Hepatocyte (in vitro differentiated cells): ENCODE measurements around the gene UBR3. TPM values are rescaled to one million over a fixed set of nuclear protein-coding genes. Genes with fewer than 3 reads are reported as not detected.

ENCODE experiments used
- DNase-seq: peaks from one replicate; pipeline ENCODE4 v3.0.0-alpha.2; 2016; ENCODE audit warnings: low spot score
- H2AFZ ChIP-seq: fragments of 200-600 bp; sonication (generic); 2 replicates; pipeline ENCODE4 v1.6.0; 2016; ENCODE audit warnings: antibody characterized with exemption, mild to moderate bottlenecking
- H3K27ac ChIP-seq: fragments of 200-600 bp; sonication (generic); 2 replicates; pipeline ENCODE4 v1.5.1; 2016; ENCODE audit warnings: mild to moderate bottlenecking
- H3K27me3 ChIP-seq: fragments of 200-600 bp; sonication (generic); 2 replicates; pipeline ENCODE4 v1.6.1; 2016
- H3K36me3 ChIP-seq: fragments of 200-600 bp; sonication (generic); replicated peaks from 2 replicates; pipeline ENCODE4 v1.5.1; 2016; ENCODE audit warnings: low read depth; ENCODE audit not compliant: insufficient read depth
- H3K4me1 ChIP-seq: fragments of 200-600 bp; sonication (generic); 2 replicates; pipeline ENCODE4 v1.5.1; 2016; ENCODE audit warnings: mild to moderate bottlenecking, moderate library complexity; ENCODE audit not compliant: insufficient read depth
- H3K4me2 ChIP-seq: fragments of 200-600 bp; sonication (generic); 2 replicates; pipeline ENCODE4 v1.6.0; 2016
- H3K4me3 ChIP-seq: fragments of 200-600 bp; sonication (generic); 2 replicates; pipeline ENCODE4 v1.5.1; 2016; ENCODE audit warnings: mild to moderate bottlenecking
- H3K79me2 ChIP-seq: fragments of 200-600 bp; sonication (generic); 2 replicates; pipeline ENCODE4 v1.6.0; 2017; ENCODE audit warnings: mild to moderate bottlenecking
- H3K9me2 ChIP-seq: fragments of 200-600 bp; sonication (generic); replicated peaks from 2 replicates; pipeline ENCODE4 v1.6.0; 2017; ENCODE audit warnings: mild to moderate bottlenecking; ENCODE audit not compliant: insufficient read depth
- H3K9me3 ChIP-seq: fragments of 200-600 bp; sonication (generic); 2 replicates; pipeline ENCODE4 v1.5.1; 2016; ENCODE audit warnings: low read depth, mild to moderate bottlenecking
- H4K20me1 ChIP-seq: fragments of 200-600 bp; sonication (generic); 2 replicates; pipeline ENCODE4 v1.6.0; 2016; ENCODE audit warnings: mild to moderate bottlenecking; ENCODE audit not compliant: insufficient read depth, poor library complexity, severe bottlenecking
- CTCF ChIP-seq: fragments of 200-600 bp; sonication (generic); IDR thresholded peaks from 2 replicates; pipeline ENCODE4 v1.5.1; 2016; ENCODE audit warnings: antibody characterized with exemption, mild to moderate bottlenecking; ENCODE audit not compliant: poor library complexity
- EZH2 ChIP-seq: fragments of 200-600 bp; sonication (generic); IDR thresholded peaks from 2 replicates; pipeline ENCODE4 v1.6.1; 2016; ENCODE audit warnings: antibody characterized with exemption, mild to moderate bottlenecking, borderline replicate concordance
- EZH2phosphoT487 ChIP-seq: fragments of 200-600 bp; sonication (generic); IDR thresholded peaks from one replicate; pipeline ENCODE4 v1.6.1; 2018; ENCODE audit warnings: antibody characterized with exemption, mild to moderate bottlenecking, low read depth, moderate library complexity; ENCODE audit not compliant: unreplicated experiment, severe bottlenecking
- WGBS: methylation state at CpG from one replicate; pipeline ENCODE4 v1.1.6; 2016; ENCODE audit warnings: low lambda C conversion rate; ENCODE audit errors: missing lambda C conversion rate; 5-methylcytosine and 5-hydroxymethylcytosine counted together
- polyA plus RNA-seq: library from polyadenylated mRNA; unstranded; fragments of >200 nt; fragmentation: Nextera tagmentation; extraction: Ambion mirVana; gene quantifications from 2 replicates; pipeline ENCODE4 v1.2.1, GENCODE V29; 2016
- total RNA-seq: library from RNA; depleted of rRNA; stranded (reverse); fragments of >200 nt; gene quantifications from 2 replicates; pipeline ENCODE4 v1.2.3, GENCODE V29; 2014

The UBR3 gene
- total and polyA plus RNA-seq, 2 experiments from 2014 or later: 10.1 to 40.4 TPM

- no peaks in the 10 kb centered on the region for H3K9me2 ChIP-seq
- WGBS: 97% methylated on average over 3 of the region's 3 CpGs
These were observed 156.3 kb downstream of the UBR3 start for GRCh38 chr2:169983506-169983905.

GRCh38 chr2:169984145-169984544 is 156.9 kb downstream of the UBR3 start:
- H3K9me3 ChIP-seq: no peaks in the 10 kb centered on the region
- TF ChIP-seq EZH2: no peak
- TF ChIP-seq CTCF: no peak
- DNase-seq: no peak
- H2AFZ ChIP-seq: no peak overlapping the region
- no peak overlapping the region for H3K4me3 ChIP-seq
- no peak overlapping the region for H3K27ac ChIP-seq
- no peaks in the 10 kb centered on the region for H3K36me3 ChIP-seq
- H3K79me2 ChIP-seq: no peaks in the 10 kb centered on the region
- H3K4me2 ChIP-seq: no peak overlapping the region
- H3K27me3 ChIP-seq: no peaks in the 10 kb centered on the region
- H3K9me2 ChIP-seq: no peaks in the 10 kb centered on the region
- H4K20me1 ChIP-seq: no peaks in the 10 kb centered on the region
- no peaks in the 10 kb centered on the region for H3K4me1 ChIP-seq

More at GRCh38 chr2:169983506-169983905, 156.3 kb downstream of the UBR3 start:
- no peak for DNase-seq
- Histone ChIP-seq H4K20me1 (no peaks in the 10 kb centered on the region), H3K4me1 (no peaks in the 10 kb centered on the region), H3K4me2 (no peak overlapping the region), H3K4me3 (no peak overlapping the region), H3K36me3 (no peaks in the 10 kb centered on the region), H2AFZ (no peak overlapping the region), H3K9me3 (no peaks in the 10 kb centered on the region), H3K79me2 (no peaks in the 10 kb centered on the region), H3K27ac (no peak overlapping the region), H3K27me3 (no peaks in the 10 kb centered on the region)
- TF ChIP-seq EZH2 (no peak), CTCF (no peak), EZH2phosphoT487 (no peak)

GRCh38 chr2:169994752-169995151 is 167.5 kb downstream of the UBR3 start:
- no peaks in the 10 kb centered on the region for H3K79me2 ChIP-seq

More at GRCh38 chr2:169994752-169995151, 167.5 kb downstream of the UBR3 start:
- no peak for TF ChIP-seq EZH2
- no peak for TF ChIP-seq CTCF
- TF ChIP-seq EZH2phosphoT487: no peak
- no peaks in the 10 kb centered on the region for H4K20me1 ChIP-seq
- no peak overlapping the region for H3K4me3 ChIP-seq
- H2AFZ ChIP-seq: no peak overlapping the region
- H3K36me3 ChIP-seq: no peaks in the 10 kb centered on the region
- H3K4me1 ChIP-seq: no peaks in the 10 kb centered on the region
- WGBS: 96% methylated on average over 2 of the region's 2 CpGs
- no peak for DNase-seq
- no peaks in the 10 kb centered on the region for H3K27me3 ChIP-seq
- H3K4me2 ChIP-seq: no peak overlapping the region
- no peak overlapping the region for H3K27ac ChIP-seq
- H3K9me3 ChIP-seq: no peaks in the 10 kb centered on the region
- no peaks in the 10 kb centered on the region for H3K9me2 ChIP-seq
